Endothelial cell of hepatic sinusoid (primary cell): ENCODE results near the gene MAP3K6.

ENCODE experiments used
- in situ Hi-C: cut with HindIII; loops from 2 replicates; pipeline ENCODE4 v1.10.0; 2017; ENCODE audit warnings: low sequenced_read_pairs

Gene MAP3K6

DNA sequence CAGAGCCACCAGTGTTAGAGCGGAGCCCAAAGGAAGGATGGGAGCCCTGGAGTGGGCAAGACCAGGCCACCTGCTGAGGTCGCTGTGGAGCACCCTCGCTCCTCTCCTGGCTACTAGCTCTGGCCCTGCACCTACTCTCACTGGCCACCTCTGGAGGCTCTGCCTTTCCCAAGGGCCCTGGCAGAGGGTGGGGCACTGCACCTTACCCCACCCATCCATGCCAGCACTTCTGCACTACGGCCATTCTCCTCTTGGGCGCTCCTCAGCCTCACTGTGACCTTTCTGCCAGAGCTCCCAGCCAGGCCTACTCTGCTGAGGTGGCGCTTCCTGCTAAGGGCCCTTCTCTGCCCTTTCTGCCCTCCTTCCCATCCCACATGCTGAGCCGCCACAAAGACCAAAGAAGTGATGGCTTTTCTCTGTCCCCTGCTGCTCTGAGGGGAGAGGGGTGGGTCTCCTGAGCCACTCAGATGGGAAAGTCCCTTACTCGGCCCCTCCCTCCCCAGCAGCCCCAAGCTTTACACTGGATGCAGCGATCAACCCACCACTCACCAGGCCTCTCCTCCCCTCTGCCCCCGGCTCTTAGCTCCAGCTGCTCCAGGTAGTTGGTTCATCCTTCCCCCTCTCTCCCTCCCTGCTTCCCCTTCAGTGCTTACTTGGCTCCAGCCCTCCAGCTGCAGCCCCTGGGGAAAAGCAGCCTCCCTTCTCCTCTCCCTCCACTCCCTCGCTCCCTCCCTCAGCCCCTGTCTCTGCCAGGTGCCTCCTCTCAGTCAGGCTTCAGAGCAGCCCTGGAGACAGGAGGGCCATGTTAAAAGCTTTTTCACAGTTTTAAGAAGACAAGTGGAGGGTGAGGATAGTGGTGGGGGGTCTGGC is 59.6 kb downstream of the MAP3K6 start:
- in situ Hi-C loops: loop anchor here (5.0 kb wide), 1 partner anchor 90 kb away; no protein-coding TSS in a partner anchor

DNA sequence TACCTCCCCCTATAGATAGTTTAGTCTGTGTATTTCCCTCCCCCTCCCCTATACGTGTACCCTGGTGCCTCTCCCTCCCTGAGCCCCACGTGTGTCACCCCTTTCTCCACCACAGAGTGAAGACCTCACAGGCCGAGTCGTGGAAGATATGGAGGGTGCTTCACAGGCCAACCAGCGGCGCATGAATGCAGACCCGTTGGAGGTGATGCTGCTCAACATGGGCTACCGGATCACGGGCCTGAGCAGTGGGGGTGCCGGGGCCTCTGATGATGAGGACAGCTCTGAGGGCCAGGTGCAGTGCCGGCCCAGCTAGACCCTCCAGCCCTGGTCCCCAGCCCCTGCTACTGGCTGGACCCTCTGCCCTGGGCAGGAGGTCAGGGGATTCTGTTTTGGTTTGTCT is 60.7 kb downstream of the MAP3K6 start:
- in situ Hi-C loops: loop anchor here (5.0 kb wide), 1 partner anchor 91 kb away; no protein-coding TSS in a partner anchor
